Liver (tissue), 9 donors: ENCODE data around the gene PLXDC1. TPM values are rescaled to one million over a fixed set of nuclear protein-coding genes. Genes with fewer than 3 reads are reported as not detected.
"Not testable (repeated sequence)": the region's sequence is repeated elsewhere in the genome, so short reads cannot be mapped to it uniquely, and the experiment has no call there.

Experiments used
- DNase-seq: peaks from one replicate; pipeline ENCODE4 v3.0.0-alpha.2; 2017; ENCODE audit warnings: low spot score
- H3K27ac ChIP-seq, 2 donors: one replicate each; pipeline ENCODE4 v1.7.0; 2013; ENCODE audit warnings: inconsistent platforms in 2 of 2, low read length in 2 of 2, control low read depth in 1 of 2, low read depth in 1 of 2, mild to moderate bottlenecking in 1 of 2
- H3K27me3 ChIP-seq, 4 donors: one replicate each; pipeline versions ENCODE4 v1.6.1 to v1.7.0; 2013; ENCODE audit warnings: low read length in 3 of 4, inconsistent platforms in 1 of 4, mild to moderate bottlenecking in 1 of 4, moderate library complexity in 1 of 4; ENCODE audit not compliant: control insufficient read depth in 4 of 4, insufficient read depth in 4 of 4
- H3K36me3 ChIP-seq, 4 donors: one replicate each; pipeline versions ENCODE4 v1.6.1 to v1.7.0; 2013; ENCODE audit warnings: low read length in 3 of 4, mild to moderate bottlenecking in 3 of 4, low read depth in 1 of 4, moderate library complexity in 1 of 4; ENCODE audit not compliant: control insufficient read depth in 4 of 4, insufficient read depth in 3 of 4
- H3K4me1 ChIP-seq, 4 donors: one replicate each; pipeline versions ENCODE4 v1.6.1 to v1.7.0; 2013; ENCODE audit warnings: low read length in 3 of 4, mild to moderate bottlenecking in 3 of 4, moderate library complexity in 1 of 4; ENCODE audit not compliant: control insufficient read depth in 4 of 4, insufficient read depth in 4 of 4
- H3K4me3 ChIP-seq, 3 donors: one replicate each; pipeline versions ENCODE4 v1.6.1 to v1.7.0; 2013; ENCODE audit warnings: low read length in 3 of 3, control low read depth in 1 of 3, low read depth in 1 of 3, mild to moderate bottlenecking in 1 of 3
- H3K9ac ChIP-seq, 2 donors: one replicate each; pipeline ENCODE4 v1.7.0; 2013; ENCODE audit warnings: low read length in 2 of 2, mild to moderate bottlenecking in 2 of 2, moderate library complexity in 2 of 2, control low read depth in 1 of 2, low read depth in 1 of 2
- H3K9me3 ChIP-seq, 4 donors: one replicate each; pipeline versions ENCODE4 v1.6.1 to v1.7.0; 2013; ENCODE audit warnings: low read length in 3 of 4; ENCODE audit not compliant: control insufficient read depth in 4 of 4
- CTCF ChIP-seq: fragments of 150-350 bp; IDR thresholded peaks from 2 replicates; pipeline ENCODE4 v1.5.1; 2017; ENCODE audit warnings: improper control_type of control experiment, low read depth, low read length; ENCODE audit not compliant: missing input control
- EGR1 ChIP-seq, 2 donors: IDR thresholded peaks; 2 replicates each; pipeline ENCODE4 v1.6.1; 2016 to 2018; ENCODE audit warnings: antibody characterized with exemption in 2 of 2, low read depth in 2 of 2
- FOXA1 ChIP-seq: IDR thresholded peaks from 2 replicates; pipeline ENCODE4 v1.6.1; 2016; ENCODE audit warnings: antibody characterized with exemption
- FOXA2 ChIP-seq: IDR thresholded peaks from 2 replicates; pipeline ENCODE4 v1.6.1; 2016; ENCODE audit warnings: antibody characterized with exemption
- GABPA ChIP-seq, 2 donors: IDR thresholded peaks in 1 of 2; conservative IDR thresholded peaks in 1 of 2; 2 replicates each; pipeline ENCODE4 v1.6.1; 2016; ENCODE audit warnings: antibody characterized with exemption in 2 of 2, mild to moderate bottlenecking in 1 of 2, moderate library complexity in 1 of 2
- HNF4A ChIP-seq, 2 donors: conservative IDR thresholded peaks; 2 replicates each; pipeline ENCODE4 v1.6.1; 2016; ENCODE audit warnings: antibody characterized with exemption in 2 of 2, mild to moderate bottlenecking in 2 of 2
- MAX ChIP-seq: IDR thresholded peaks from 2 replicates; pipeline ENCODE4 v1.6.1; 2016; ENCODE audit warnings: antibody characterized with exemption
- NR2F2 ChIP-seq: IDR thresholded peaks from 2 replicates; pipeline ENCODE4 v1.6.1; 2016; ENCODE audit warnings: antibody characterized with exemption
- RAD21 ChIP-seq, 2 donors: IDR thresholded peaks; 2 replicates each; pipeline ENCODE4 v1.6.1; 2016; ENCODE audit warnings: antibody characterized with exemption in 2 of 2, mild to moderate bottlenecking in 2 of 2
- REST ChIP-seq: IDR thresholded peaks from 2 replicates; pipeline ENCODE4 v1.6.1; 2016; ENCODE audit warnings: antibody characterized with exemption, mild to moderate bottlenecking
- RXRA ChIP-seq, 2 donors: IDR thresholded peaks; 2 replicates each; pipeline ENCODE4 v1.6.1; 2017 to 2018; ENCODE audit warnings: antibody characterized with exemption in 2 of 2, mild to moderate bottlenecking in 1 of 2
- SP1 ChIP-seq: IDR thresholded peaks from 2 replicates; pipeline ENCODE4 v1.6.1; 2018; ENCODE audit warnings: antibody characterized with exemption, mild to moderate bottlenecking
- YY1 ChIP-seq: IDR thresholded peaks from 2 replicates; pipeline ENCODE4 v1.6.1; 2016; ENCODE audit warnings: antibody characterized with exemption, mild to moderate bottlenecking
- ZBTB33 ChIP-seq: IDR thresholded peaks from 2 replicates; pipeline ENCODE4 v1.6.1; 2016; ENCODE audit warnings: antibody characterized with exemption
- WGBS: extraction: QIAGEN DNeasy Blood & Tissue Kit; methylation state at CpG from one replicate; pipeline ENCODE4 v1.1.7; 2013; 5-methylcytosine and 5-hydroxymethylcytosine counted together
- polyA plus RNA-seq, 2 donors: library from polyadenylated mRNA; stranded (reverse) in 1 of 2; unstranded in 1 of 2; fragments of 200-250 nt in 1 of 2; fragments of >200 nt in 1 of 2; fragmentation: Nextera tagmentation in 1 of 2; extraction: Ambion mirVana in 1 of 2; gene quantifications; one replicate each; pipeline versions ENCODE4 v1.2.1 to v1.2.3, GENCODE V29; 2013 to 2015
- total RNA-seq, 2 donors: library from RNA; depleted of rRNA; stranded (reverse); fragments of >200 nt; gene quantifications; one replicate each; pipeline ENCODE4 v1.2.3, GENCODE V29; 2014
- donor health status: healthy.
- donor health status: healthy.
- donor health status: healthy.
- donor health status: healthy.
- donor health status: healthy.

PLXDC1 gene
- total and polyA plus RNA-seq, 4 donors, result 0.14 to 0.84 (median 0.30) TPM

- Histone ChIP-seq H3K27me3 (peaks cover 0 to 3% (median 1%) of the 10 kb centered on the region in 4 donors), H3K9ac (no peak overlapping the region), H3K4me1 (peaks cover 5 to 8% (median 5%) of the 10 kb centered on the region in 4 donors), H3K4me3 (no peak overlapping the region), H3K9me3 (no peaks in the 10 kb centered on the region), H3K27ac (no peak overlapping the region), H3K36me3 (no peaks in the 10 kb centered on the region)
- no peak for DNase-seq
- 83% methylated on average over 3 of the region's 3 CpGs for WGBS
- TF ChIP-seq EGR1 (IDR thresholded peaks at IDR 0.05; ENCODE audit: low read depth in 2 of 2) (no peak), RAD21 (IDR thresholded peaks at IDR 0.05) (no peak), RXRA (IDR thresholded peaks at IDR 0.05) (no peak), NR2F2 (no peak), FOXA2 (no peak), ZBTB33 (no peak), CTCF (no peak)
These were observed 18.1 kb upstream of the PLXDC1 start for GRCh38 chr17:39169518-39169917.

- Histone ChIP-seq H3K4me1 (peaks cover 5 to 9% (median 6%) of the 10 kb centered on the region in 4 donors), H3K27ac (no peak overlapping the region), H3K27me3 (peaks cover 0 to 3% (median 1%) of the 10 kb centered on the region in 4 donors), H3K36me3 (no peaks in the 10 kb centered on the region), H3K9me3 (no peaks in the 10 kb centered on the region), H3K9ac (no peak overlapping the region), H3K4me3 (no peak overlapping the region)
- no peak for TF ChIP-seq MAX
- no peak for TF ChIP-seq EGR1 (IDR thresholded peaks at IDR 0.05; ENCODE audit: low read depth in 2 of 2)
- no peak for TF ChIP-seq REST
- TF ChIP-seq CTCF, result no peak
- TF ChIP-seq GABPA (IDR thresholded peaks at IDR 0.05 in 1 of 2, conservative IDR thresholded peaks at IDR 0.05 in 1 of 2), result no peak
- TF ChIP-seq SP1, result no peak
- TF ChIP-seq YY1, result no peak
- no peak for TF ChIP-seq FOXA1
- TF ChIP-seq HNF4A (conservative IDR thresholded peaks at IDR 0.05), result no peak
- TF ChIP-seq FOXA2, result no peak
- WGBS, result 86% methylated on average over 14 of the region's 14 CpGs
- no peak for DNase-seq
These were observed 17.7 kb upstream of the PLXDC1 start for GRCh38 chr17:39169101-39169500.

GRCh38 chr17:39168503-39168902 is 17.1 kb upstream of the PLXDC1 start:
- not testable (repeated sequence) for H3K4me1 ChIP-seq, DNase-seq, H3K4me3 ChIP-seq, H3K27me3 ChIP-seq, H3K9ac ChIP-seq, H3K9me3 ChIP-seq, H3K27ac ChIP-seq, H3K36me3 ChIP-seq
- WGBS, result 94% methylated on average over 10 of the region's 10 CpGs
